HEK293 (cell line): ENCODE data around the gene PPP2R1B.
A peak's percentile ranks its signal among the peaks of the same experiment; 100 is the strongest.

Experiments
- FEZF1 ChIP-seq: fragments of 450-650 bp; formaldehyde crosslinking; IDR thresholded peaks from 2 replicates; pipeline ENCODE4 v1.5.1; 2016; ENCODE audit warnings: missing biosample characterization, missing genetic modification characterization
- HOXD13 ChIP-seq: sonication (generic); formaldehyde crosslinking; IDR thresholded peaks from 2 replicates; pipeline ENCODE4 v1.8.0; 2022; ENCODE audit warnings: missing genetic modification reagents, borderline replicate concordance
- MZF1 ChIP-seq: fragments of 450-650 bp; formaldehyde crosslinking; IDR thresholded peaks from 2 replicates; pipeline ENCODE4 v1.5.1; 2017; ENCODE audit warnings: missing biosample characterization, missing genetic modification characterization, borderline replicate concordance
- SCRT2 ChIP-seq: fragments of 450-650 bp; formaldehyde crosslinking; IDR thresholded peaks from 2 replicates; pipeline ENCODE4 v1.5.1; 2016; ENCODE audit warnings: missing biosample characterization, missing genetic modification characterization
- ZBTB21 ChIP-seq: fragments of 450-650 bp; formaldehyde crosslinking; IDR thresholded peaks from 2 replicates; pipeline ENCODE4 v1.5.1; 2017; ENCODE audit warnings: missing biosample characterization, missing genetic modification characterization
- ZBTB48 ChIP-seq: fragments of 450-650 bp; formaldehyde crosslinking; IDR thresholded peaks from 2 replicates; pipeline ENCODE4 v1.5.1; 2016; ENCODE audit warnings: missing biosample characterization, missing genetic modification characterization
- ZNF112 ChIP-seq: fragments of 450-650 bp; formaldehyde crosslinking; IDR thresholded peaks from 2 replicates; pipeline ENCODE4 v1.5.0; 2017; ENCODE audit warnings: missing biosample characterization, missing genetic modification characterization
- ZNF2 ChIP-seq: fragments of 450-650 bp; formaldehyde crosslinking; IDR thresholded peaks from 2 replicates; pipeline ENCODE4 v1.5.1; 2016; ENCODE audit warnings: missing biosample characterization, missing genetic modification characterization
- ZNF311 ChIP-seq: fragments of 450-650 bp; formaldehyde crosslinking; IDR thresholded peaks from 2 replicates; pipeline ENCODE4 v1.5.1; 2017; ENCODE audit warnings: missing biosample characterization, missing genetic modification characterization, borderline replicate concordance
- ZNF350 ChIP-seq: fragments of 450-650 bp; formaldehyde crosslinking; IDR thresholded peaks from 2 replicates; pipeline ENCODE4 v1.5.0; 2017; ENCODE audit warnings: missing biosample characterization, mild to moderate bottlenecking, missing genetic modification characterization
- ZNF416 ChIP-seq: fragments of 450-650 bp; formaldehyde crosslinking; IDR thresholded peaks from 2 replicates; pipeline ENCODE4 v1.5.1; 2016; ENCODE audit warnings: missing biosample characterization, missing genetic modification characterization
- ZNF529 ChIP-seq: fragments of 450-650 bp; formaldehyde crosslinking; IDR thresholded peaks from 2 replicates; pipeline ENCODE4 v1.5.1; 2017; ENCODE audit warnings: missing genetic modification characterization, missing biosample characterization; ENCODE audit not compliant: insufficient replicate concordance
- ZNF624 ChIP-seq: fragments of 450-650 bp; formaldehyde crosslinking; IDR thresholded peaks from 2 replicates; pipeline ENCODE4 v1.5.1; 2017; ENCODE audit warnings: missing biosample characterization, missing genetic modification characterization
- ZNF658 ChIP-seq: fragments of 450-650 bp; formaldehyde crosslinking; IDR thresholded peaks from 2 replicates; pipeline ENCODE4; 2016; ENCODE audit warnings: missing biosample characterization, missing genetic modification characterization
- ZNF707 ChIP-seq: fragments of 450-650 bp; formaldehyde crosslinking; IDR thresholded peaks from 2 replicates; pipeline ENCODE4 v1.5.1; 2016; ENCODE audit warnings: missing biosample characterization, missing genetic modification characterization
- ZNF837 ChIP-seq: fragments of 450-650 bp; formaldehyde crosslinking; IDR thresholded peaks from 2 replicates; pipeline ENCODE4 v1.5.1; 2016; ENCODE audit warnings: missing biosample characterization, missing genetic modification characterization
- TF ChIP-seq, protein P1 (sequence below): fragments of 450-650 bp; formaldehyde crosslinking; conservative IDR thresholded peaks from 2 replicates; pipeline ENCODE4 v1.5.1; 2016; ENCODE audit warnings: low read depth, missing biosample characterization, missing genetic modification characterization
- TF ChIP-seq, protein P2 (sequence below): fragments of 450-650 bp; formaldehyde crosslinking; IDR thresholded peaks from 2 replicates; pipeline ENCODE4 v1.5.1; 2016; ENCODE audit warnings: missing biosample characterization, missing genetic modification characterization, borderline replicate concordance
- TF ChIP-seq, protein P3 (sequence below): fragments of 450-650 bp; formaldehyde crosslinking; IDR thresholded peaks from 2 replicates; pipeline ENCODE4 v1.5.0; 2017; ENCODE audit warnings: missing biosample characterization, missing genetic modification characterization, borderline replicate concordance
- TF ChIP-seq, protein P4 (sequence below): fragments of 450-650 bp; formaldehyde crosslinking; IDR thresholded peaks from 2 replicates; pipeline ENCODE4 v1.5.1; 2016; ENCODE audit warnings: missing biosample characterization, missing genetic modification characterization
- TF ChIP-seq, protein P5 (sequence below): fragments of 450-650 bp; formaldehyde crosslinking; IDR thresholded peaks from 2 replicates; pipeline ENCODE4; 2016; ENCODE audit warnings: missing biosample characterization, missing genetic modification characterization
- TF ChIP-seq, protein P6 (sequence below): fragments of 450-650 bp; formaldehyde crosslinking; IDR thresholded peaks from 2 replicates; pipeline ENCODE4 v1.5.1; 2017; ENCODE audit warnings: missing biosample characterization, missing genetic modification characterization

PPP2R1B gene

DNA sequence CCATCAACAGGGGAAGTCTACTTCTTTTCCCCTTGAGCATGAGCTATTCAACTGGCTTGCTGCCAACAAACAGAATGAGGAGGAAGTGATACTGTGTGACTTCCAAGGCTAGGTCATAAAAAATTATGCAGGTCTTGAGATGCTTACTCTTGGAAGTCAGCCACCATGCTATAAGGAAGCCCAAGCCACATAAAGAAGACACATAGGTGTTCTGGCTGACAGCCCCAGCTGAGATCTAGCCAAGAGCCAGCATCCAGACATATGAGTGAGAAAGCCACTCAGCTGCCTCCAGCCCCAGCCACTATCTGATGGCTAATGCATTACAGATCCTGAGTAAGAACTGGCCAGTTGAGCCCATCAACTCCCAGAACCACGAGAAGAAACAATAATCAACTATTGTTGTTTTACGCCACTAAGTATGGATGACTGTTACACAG is 31.0 kb upstream of the PPP2R1B start (continued):
- TF ChIP-seq ZNF416 = no peak
- TF ChIP-seq, protein P1, sequence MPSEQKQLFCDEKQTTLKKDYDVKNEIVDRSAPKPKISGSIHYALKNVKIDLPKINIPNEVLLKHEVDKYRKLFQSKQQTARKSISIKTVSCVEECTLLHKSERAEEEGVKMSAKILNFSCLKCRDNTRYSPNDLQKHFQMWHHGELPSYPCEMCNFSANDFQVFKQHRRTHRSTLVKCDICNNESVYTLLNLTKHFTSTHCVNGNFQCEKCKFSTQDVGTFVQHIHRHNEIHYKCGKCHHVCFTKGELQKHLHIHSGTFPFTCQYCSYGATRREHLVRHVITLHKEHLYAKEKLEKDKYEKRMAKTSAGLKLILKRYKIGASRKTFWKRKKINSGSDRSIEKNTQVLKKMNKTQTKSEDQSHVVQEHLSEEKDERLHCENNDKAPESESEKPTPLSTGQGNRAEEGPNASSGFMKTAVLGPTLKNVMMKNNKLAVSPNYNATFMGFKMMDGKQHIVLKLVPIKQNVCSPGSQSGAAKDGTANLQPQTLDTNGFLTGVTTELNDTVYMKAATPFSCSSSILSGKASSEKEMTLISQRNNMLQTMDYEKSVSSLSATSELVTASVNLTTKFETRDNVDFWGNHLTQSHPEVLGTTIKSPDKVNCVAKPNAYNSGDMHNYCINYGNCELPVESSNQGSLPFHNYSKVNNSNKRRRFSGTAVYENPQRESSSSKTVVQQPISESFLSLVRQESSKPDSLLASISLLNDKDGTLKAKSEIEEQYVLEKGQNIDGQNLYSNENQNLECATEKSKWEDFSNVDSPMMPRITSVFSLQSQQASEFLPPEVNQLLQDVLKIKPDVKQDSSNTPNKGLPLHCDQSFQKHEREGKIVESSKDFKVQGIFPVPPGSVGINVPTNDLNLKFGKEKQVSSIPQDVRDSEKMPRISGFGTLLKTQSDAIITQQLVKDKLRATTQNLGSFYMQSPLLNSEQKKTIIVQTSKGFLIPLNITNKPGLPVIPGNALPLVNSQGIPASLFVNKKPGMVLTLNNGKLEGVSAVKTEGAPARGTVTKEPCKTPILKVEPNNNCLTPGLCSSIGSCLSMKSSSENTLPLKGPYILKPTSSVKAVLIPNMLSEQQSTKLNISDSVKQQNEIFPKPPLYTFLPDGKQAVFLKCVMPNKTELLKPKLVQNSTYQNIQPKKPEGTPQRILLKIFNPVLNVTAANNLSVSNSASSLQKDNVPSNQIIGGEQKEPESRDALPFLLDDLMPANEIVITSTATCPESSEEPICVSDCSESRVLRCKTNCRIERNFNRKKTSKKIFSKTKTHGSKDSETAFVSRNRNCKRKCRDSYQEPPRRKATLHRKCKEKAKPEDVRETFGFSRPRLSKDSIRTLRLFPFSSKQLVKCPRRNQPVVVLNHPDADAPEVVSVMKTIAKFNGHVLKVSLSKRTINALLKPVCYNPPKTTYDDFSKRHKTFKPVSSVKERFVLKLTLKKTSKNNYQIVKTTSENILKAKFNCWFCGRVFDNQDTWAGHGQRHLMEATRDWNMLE (tag by site-specific recombination) = 0 out of 2 replicates have a peak, but pooled peaks have one; percentile 26
- peak; percentile 86 for TF ChIP-seq ZNF350 (tag by site-specific recombination)
- TF ChIP-seq, protein P2, sequence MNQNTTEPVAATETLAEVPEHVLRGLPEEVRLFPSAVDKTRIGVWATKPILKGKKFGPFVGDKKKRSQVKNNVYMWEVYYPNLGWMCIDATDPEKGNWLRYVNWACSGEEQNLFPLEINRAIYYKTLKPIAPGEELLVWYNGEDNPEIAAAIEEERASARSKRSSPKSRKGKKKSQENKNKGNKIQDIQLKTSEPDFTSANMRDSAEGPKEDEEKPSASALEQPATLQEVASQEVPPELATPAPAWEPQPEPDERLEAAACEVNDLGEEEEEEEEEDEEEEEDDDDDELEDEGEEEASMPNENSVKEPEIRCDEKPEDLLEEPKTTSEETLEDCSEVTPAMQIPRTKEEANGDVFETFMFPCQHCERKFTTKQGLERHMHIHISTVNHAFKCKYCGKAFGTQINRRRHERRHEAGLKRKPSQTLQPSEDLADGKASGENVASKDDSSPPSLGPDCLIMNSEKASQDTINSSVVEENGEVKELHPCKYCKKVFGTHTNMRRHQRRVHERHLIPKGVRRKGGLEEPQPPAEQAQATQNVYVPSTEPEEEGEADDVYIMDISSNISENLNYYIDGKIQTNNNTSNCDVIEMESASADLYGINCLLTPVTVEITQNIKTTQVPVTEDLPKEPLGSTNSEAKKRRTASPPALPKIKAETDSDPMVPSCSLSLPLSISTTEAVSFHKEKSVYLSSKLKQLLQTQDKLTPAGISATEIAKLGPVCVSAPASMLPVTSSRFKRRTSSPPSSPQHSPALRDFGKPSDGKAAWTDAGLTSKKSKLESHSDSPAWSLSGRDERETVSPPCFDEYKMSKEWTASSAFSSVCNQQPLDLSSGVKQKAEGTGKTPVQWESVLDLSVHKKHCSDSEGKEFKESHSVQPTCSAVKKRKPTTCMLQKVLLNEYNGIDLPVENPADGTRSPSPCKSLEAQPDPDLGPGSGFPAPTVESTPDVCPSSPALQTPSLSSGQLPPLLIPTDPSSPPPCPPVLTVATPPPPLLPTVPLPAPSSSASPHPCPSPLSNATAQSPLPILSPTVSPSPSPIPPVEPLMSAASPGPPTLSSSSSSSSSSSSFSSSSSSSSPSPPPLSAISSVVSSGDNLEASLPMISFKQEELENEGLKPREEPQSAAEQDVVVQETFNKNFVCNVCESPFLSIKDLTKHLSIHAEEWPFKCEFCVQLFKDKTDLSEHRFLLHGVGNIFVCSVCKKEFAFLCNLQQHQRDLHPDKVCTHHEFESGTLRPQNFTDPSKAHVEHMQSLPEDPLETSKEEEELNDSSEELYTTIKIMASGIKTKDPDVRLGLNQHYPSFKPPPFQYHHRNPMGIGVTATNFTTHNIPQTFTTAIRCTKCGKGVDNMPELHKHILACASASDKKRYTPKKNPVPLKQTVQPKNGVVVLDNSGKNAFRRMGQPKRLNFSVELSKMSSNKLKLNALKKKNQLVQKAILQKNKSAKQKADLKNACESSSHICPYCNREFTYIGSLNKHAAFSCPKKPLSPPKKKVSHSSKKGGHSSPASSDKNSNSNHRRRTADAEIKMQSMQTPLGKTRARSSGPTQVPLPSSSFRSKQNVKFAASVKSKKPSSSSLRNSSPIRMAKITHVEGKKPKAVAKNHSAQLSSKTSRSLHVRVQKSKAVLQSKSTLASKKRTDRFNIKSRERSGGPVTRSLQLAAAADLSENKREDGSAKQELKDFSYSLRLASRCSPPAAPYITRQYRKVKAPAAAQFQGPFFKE (tag by site-specific recombination) = no peak
- 0 out of 2 replicates have a peak, but pooled peaks have one; percentile 32 for TF ChIP-seq ZNF112 (tag by site-specific recombination)
- TF ChIP-seq, protein P3, sequence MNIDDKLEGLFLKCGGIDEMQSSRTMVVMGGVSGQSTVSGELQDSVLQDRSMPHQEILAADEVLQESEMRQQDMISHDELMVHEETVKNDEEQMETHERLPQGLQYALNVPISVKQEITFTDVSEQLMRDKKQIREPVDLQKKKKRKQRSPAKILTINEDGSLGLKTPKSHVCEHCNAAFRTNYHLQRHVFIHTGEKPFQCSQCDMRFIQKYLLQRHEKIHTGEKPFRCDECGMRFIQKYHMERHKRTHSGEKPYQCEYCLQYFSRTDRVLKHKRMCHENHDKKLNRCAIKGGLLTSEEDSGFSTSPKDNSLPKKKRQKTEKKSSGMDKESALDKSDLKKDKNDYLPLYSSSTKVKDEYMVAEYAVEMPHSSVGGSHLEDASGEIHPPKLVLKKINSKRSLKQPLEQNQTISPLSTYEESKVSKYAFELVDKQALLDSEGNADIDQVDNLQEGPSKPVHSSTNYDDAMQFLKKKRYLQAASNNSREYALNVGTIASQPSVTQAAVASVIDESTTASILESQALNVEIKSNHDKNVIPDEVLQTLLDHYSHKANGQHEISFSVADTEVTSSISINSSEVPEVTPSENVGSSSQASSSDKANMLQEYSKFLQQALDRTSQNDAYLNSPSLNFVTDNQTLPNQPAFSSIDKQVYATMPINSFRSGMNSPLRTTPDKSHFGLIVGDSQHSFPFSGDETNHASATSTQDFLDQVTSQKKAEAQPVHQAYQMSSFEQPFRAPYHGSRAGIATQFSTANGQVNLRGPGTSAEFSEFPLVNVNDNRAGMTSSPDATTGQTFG (tag by site-specific recombination) = no peak
- TF ChIP-seq ZNF529 (tag by site-specific recombination) = no peak
- no peak for TF ChIP-seq ZNF707 (tag by site-specific recombination)
- TF ChIP-seq ZBTB48 (tag by site-specific recombination) = no peak
- TF ChIP-seq ZNF311 (tag by site-specific recombination) = no peak
- no peak for TF ChIP-seq ZNF2 (tag by site-specific recombination)
- TF ChIP-seq ZNF658 (tag by site-specific recombination) = no peak
- no peak for TF ChIP-seq HOXD13 (CRISPR knock-in tag)
- TF ChIP-seq SCRT2 (tag by site-specific recombination) = no peak
- no peak for TF ChIP-seq FEZF1 (tag by site-specific recombination)
- TF ChIP-seq, protein P4, sequence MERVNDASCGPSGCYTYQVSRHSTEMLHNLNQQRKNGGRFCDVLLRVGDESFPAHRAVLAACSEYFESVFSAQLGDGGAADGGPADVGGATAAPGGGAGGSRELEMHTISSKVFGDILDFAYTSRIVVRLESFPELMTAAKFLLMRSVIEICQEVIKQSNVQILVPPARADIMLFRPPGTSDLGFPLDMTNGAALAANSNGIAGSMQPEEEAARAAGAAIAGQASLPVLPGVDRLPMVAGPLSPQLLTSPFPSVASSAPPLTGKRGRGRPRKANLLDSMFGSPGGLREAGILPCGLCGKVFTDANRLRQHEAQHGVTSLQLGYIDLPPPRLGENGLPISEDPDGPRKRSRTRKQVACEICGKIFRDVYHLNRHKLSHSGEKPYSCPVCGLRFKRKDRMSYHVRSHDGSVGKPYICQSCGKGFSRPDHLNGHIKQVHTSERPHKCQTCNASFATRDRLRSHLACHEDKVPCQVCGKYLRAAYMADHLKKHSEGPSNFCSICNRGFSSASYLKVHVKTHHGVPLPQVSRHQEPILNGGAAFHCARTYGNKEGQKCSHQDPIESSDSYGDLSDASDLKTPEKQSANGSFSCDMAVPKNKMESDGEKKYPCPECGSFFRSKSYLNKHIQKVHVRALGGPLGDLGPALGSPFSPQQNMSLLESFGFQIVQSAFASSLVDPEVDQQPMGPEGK = no peak
- no peak for TF ChIP-seq ZBTB21 (tag by site-specific recombination)
- no peak for TF ChIP-seq ZNF837
- no peak for TF ChIP-seq MZF1 (tag by site-specific recombination)
- TF ChIP-seq, protein P5, sequence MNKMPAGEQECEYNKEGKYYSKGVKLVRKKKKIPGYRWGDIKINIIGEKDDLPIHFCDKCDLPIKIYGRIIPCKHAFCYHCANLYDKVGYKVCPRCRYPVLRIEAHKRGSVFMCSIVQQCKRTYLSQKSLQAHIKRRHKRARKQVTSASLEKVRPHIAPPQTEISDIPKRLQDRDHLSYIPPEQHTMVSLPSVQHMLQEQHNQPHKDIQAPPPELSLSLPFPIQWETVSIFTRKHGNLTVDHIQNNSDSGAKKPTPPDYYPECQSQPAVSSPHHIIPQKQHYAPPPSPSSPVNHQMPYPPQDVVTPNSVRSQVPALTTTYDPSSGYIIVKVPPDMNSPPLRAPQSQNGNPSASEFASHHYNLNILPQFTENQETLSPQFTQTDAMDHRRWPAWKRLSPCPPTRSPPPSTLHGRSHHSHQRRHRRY (tag by site-specific recombination) = no peak
- TF ChIP-seq, protein P6, sequence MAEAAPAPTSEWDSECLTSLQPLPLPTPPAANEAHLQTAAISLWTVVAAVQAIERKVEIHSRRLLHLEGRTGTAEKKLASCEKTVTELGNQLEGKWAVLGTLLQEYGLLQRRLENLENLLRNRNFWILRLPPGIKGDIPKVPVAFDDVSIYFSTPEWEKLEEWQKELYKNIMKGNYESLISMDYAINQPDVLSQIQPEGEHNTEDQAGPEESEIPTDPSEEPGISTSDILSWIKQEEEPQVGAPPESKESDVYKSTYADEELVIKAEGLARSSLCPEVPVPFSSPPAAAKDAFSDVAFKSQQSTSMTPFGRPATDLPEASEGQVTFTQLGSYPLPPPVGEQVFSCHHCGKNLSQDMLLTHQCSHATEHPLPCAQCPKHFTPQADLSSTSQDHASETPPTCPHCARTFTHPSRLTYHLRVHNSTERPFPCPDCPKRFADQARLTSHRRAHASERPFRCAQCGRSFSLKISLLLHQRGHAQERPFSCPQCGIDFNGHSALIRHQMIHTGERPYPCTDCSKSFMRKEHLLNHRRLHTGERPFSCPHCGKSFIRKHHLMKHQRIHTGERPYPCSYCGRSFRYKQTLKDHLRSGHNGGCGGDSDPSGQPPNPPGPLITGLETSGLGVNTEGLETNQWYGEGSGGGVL (tag by site-specific recombination) = no peak
- TF ChIP-seq ZNF624 (tag by site-specific recombination) = no peak
